ENCODE measurements around the gene CHD9NB.
A peak's percentile ranks its signal among the peaks of the same experiment; 100 is the strongest.

CHD9NB gene

GRCh38 chr16:53071748-53072301 lies 19.1 kb upstream of the CHD9NB start:
- 45 to 53% methylated on average over 6 of the region's 6 CpGs for WGBS, 2 experiments

DNA sequence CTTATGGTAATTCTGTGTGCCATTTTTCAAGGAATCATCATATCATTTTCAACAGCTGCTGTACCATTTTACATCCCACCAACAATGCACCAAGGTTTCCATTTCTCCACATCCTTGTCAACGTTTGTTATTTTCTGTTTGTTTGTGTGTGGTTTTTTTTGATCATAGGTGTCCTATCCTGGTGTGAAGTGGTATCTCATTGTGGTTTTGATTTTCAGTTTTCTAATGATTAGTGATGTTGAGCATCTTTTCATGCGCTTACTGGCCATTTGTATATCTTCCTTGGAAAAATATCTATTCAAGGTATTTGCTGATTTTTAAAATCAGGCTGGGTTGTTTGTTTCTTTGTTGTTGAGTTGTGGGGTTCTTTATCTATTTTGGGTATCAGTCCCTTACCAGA lies 17.1 kb upstream of the CHD9NB start:
- 93 to 96% methylated on average over 2 of the region's 2 CpGs for WGBS, 2 experiments
- H3K27me3 ChIP-seq (ENCODE audit: control insufficient read depth, insufficient read depth, low read length, poor library complexity, severe bottlenecking): no peaks in the 10 kb centered on the region
- H3K9me3 ChIP-seq (ENCODE audit: control insufficient read depth, low read length): peaks cover 3% of the 10 kb centered on the region
- H3K36me3 ChIP-seq (ENCODE audit: control insufficient read depth, insufficient read depth, low read length): no peaks in the 10 kb centered on the region
- no peak overlapping the region for H3K27ac ChIP-seq (ENCODE audit: insufficient read depth, low read depth, low read length, poor library complexity, severe bottlenecking)
- peaks cover 8% of the 10 kb centered on the region for H3K4me1 ChIP-seq (ENCODE audit: control insufficient read depth, insufficient read depth, low read length)
- no peak overlapping the region for H3K4me3 ChIP-seq (ENCODE audit: insufficient read depth, low read depth, low read length)

More at GRCh38 chr16:53071748-53072301, 19.1 kb upstream of the CHD9NB start:
- H3K4me1 ChIP-seq (ENCODE audit: control insufficient read depth, insufficient read depth, low read length): peaks cover 8% of the 10 kb centered on the region
- no peaks in the 10 kb centered on the region for H3K27me3 ChIP-seq (ENCODE audit: control insufficient read depth, insufficient read depth, low read length, poor library complexity, severe bottlenecking)
- H3K36me3 ChIP-seq (ENCODE audit: control insufficient read depth, insufficient read depth, low read length): no peaks in the 10 kb centered on the region
- H3K4me3 ChIP-seq (ENCODE audit: insufficient read depth, low read depth, low read length): no peak overlapping the region
- H3K27ac ChIP-seq (ENCODE audit: insufficient read depth, low read depth, low read length, poor library complexity, severe bottlenecking): peak overlapping the region; percentile 20
- peaks cover 3% of the 10 kb centered on the region for H3K9me3 ChIP-seq (ENCODE audit: control insufficient read depth, low read length)

DNA sequence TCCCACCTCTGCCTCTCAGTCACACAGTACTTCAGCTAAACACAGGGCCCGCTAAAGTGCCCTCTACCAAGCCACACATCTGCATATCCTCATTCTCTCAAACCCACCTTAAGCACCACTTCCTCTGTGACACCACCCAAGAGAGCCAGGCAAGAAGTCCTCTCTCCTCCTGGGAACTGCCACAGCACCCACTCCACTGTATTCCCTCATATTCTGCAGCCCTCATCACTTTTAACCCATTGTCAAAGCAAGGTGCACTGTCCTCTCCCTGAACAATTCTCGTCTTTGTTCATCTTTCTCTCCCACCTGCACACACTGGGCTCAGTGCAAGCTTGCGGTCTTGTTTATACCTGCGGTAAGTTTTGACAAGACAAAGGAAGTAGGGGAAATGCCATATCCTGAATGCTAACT lies 15.7 kb upstream of the CHD9NB start:
- Histone ChIP-seq H3K27ac (ENCODE audit: insufficient read depth, low read depth, low read length, poor library complexity, severe bottlenecking) (no peak overlapping the region), H3K27me3 (ENCODE audit: control insufficient read depth, insufficient read depth, low read length, poor library complexity, severe bottlenecking) (no peaks in the 10 kb centered on the region), H3K4me3 (ENCODE audit: insufficient read depth, low read depth, low read length) (no peak overlapping the region), H3K4me1 (ENCODE audit: control insufficient read depth, insufficient read depth, low read length) (peaks cover 8% of the 10 kb centered on the region), H3K36me3 (ENCODE audit: control insufficient read depth, insufficient read depth, low read length) (no peaks in the 10 kb centered on the region), H3K9me3 (ENCODE audit: control insufficient read depth, low read length) (peaks cover 3% of the 10 kb centered on the region)
- WGBS, 2 experiments: 81 to 95% methylated on average over 4 of the region's 4 CpGs

GRCh38 chr16:53067675-53068074 lies 15.0 kb upstream of the CHD9NB start:
- peaks cover 8% of the 10 kb centered on the region for H3K4me1 ChIP-seq (ENCODE audit: control insufficient read depth, insufficient read depth, low read length)
- no peaks in the 10 kb centered on the region for H3K9me3 ChIP-seq (ENCODE audit: control insufficient read depth, low read length)
- no peak overlapping the region for H3K27ac ChIP-seq (ENCODE audit: insufficient read depth, low read depth, low read length, poor library complexity, severe bottlenecking)
- no peaks in the 10 kb centered on the region for H3K27me3 ChIP-seq (ENCODE audit: control insufficient read depth, insufficient read depth, low read length, poor library complexity, severe bottlenecking)
- 89 to 92% methylated on average over 2 of the region's 2 CpGs for WGBS, 2 experiments
- H3K36me3 ChIP-seq (ENCODE audit: control insufficient read depth, insufficient read depth, low read length): no peaks in the 10 kb centered on the region
- H3K4me3 ChIP-seq (ENCODE audit: insufficient read depth, low read depth, low read length): no peak overlapping the region

DNA sequence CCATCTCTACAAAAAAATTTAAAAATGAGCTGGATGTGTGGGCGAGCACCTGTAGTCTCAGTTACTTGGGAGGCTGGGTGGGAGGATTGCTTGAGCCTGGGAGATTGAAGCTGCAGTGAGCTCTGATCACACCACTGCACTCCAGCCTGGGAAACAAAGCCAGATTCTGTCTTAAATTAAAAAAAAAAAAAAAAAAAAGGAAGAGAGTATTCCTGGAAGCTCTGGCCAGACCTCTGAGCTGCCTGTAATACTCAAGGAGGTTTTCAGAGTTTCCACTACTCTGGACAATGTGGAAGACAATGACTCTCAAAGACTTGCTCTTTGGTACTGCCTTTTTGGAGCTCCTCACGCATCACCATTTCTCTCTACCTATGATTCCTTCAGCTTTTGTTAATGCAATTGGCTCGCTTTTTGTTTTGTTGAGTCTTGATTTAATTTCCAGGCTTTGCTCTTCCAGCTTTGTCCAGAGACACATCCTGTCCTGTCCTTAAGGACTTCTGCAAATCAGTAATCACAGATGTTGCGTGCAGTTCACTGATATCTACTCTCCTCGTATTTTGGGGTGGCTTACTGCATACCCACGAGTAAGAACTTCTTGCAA lies 12.9 kb upstream of the CHD9NB start:
- Histone ChIP-seq H3K9me3 (ENCODE audit: control insufficient read depth, low read length) (no peaks in the 10 kb centered on the region), H3K4me3 (ENCODE audit: insufficient read depth, low read depth, low read length) (no peak overlapping the region), H3K27me3 (ENCODE audit: control insufficient read depth, insufficient read depth, low read length, poor library complexity, severe bottlenecking) (no peaks in the 10 kb centered on the region), H3K27ac (ENCODE audit: insufficient read depth, low read depth, low read length, poor library complexity, severe bottlenecking) (no peak overlapping the region), H3K36me3 (ENCODE audit: control insufficient read depth, insufficient read depth, low read length) (no peaks in the 10 kb centered on the region), H3K4me1 (ENCODE audit: control insufficient read depth, insufficient read depth, low read length) (peaks cover 4% of the 10 kb centered on the region)
- WGBS, 2 experiments: 93 to 97% methylated on average over 6 of the region's 6 CpGs

DNA sequence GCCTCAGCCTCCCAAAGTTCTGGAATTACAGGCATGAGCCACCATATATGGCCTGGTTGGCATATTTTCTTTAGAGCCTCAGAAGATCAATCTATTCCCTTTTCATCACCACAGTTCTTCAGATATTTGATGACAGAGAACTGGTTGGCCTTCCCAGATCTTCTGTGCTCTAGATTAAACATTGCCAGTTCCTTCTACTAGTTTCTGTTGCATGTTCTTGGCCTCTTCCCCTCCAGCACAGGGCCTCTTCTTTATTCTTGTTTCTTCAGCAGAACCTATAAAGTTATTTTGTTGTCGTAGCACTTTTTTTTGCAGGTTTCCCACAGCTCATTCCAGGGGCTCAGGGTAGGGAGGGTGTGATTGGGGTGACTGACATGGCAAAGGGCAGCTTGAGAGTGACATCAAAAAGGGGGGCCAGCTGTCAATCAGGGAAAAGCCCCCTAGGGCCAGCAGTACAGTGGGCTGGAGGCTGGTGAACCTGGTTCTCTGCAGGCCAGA lies 11.4 kb upstream of the CHD9NB start:
- Histone ChIP-seq H3K4me3 (ENCODE audit: insufficient read depth, low read depth, low read length) (no peak overlapping the region), H3K36me3 (ENCODE audit: control insufficient read depth, insufficient read depth, low read length) (no peaks in the 10 kb centered on the region), H3K9me3 (ENCODE audit: control insufficient read depth, low read length) (no peaks in the 10 kb centered on the region), H3K27ac (ENCODE audit: insufficient read depth, low read depth, low read length, poor library complexity, severe bottlenecking) (no peak overlapping the region), H3K27me3 (ENCODE audit: control insufficient read depth, insufficient read depth, low read length, poor library complexity, severe bottlenecking) (no peaks in the 10 kb centered on the region), H3K4me1 (ENCODE audit: control insufficient read depth, insufficient read depth, low read length) (peaks cover 4% of the 10 kb centered on the region)
- 87 to 100% methylated on average over 1 of the region's 1 CpG for WGBS, 2 experiments

GRCh38 chr16:53061701-53062159 lies 9.0 kb upstream of the CHD9NB start:
- Histone ChIP-seq H3K9me3 (ENCODE audit: control insufficient read depth, low read length) (no peaks in the 10 kb centered on the region), H3K4me1 (ENCODE audit: control insufficient read depth, insufficient read depth, low read length) (peaks cover 4% of the 10 kb centered on the region), H3K4me3 (ENCODE audit: insufficient read depth, low read depth, low read length) (no peak overlapping the region), H3K36me3 (ENCODE audit: control insufficient read depth, insufficient read depth, low read length) (no peaks in the 10 kb centered on the region), H3K27me3 (ENCODE audit: control insufficient read depth, insufficient read depth, low read length, poor library complexity, severe bottlenecking) (no peaks in the 10 kb centered on the region), H3K27ac (ENCODE audit: insufficient read depth, low read depth, low read length, poor library complexity, severe bottlenecking) (no peak overlapping the region)
- WGBS, 2 experiments: 55 to 63% methylated on average over 3 of the region's 3 CpGs

DNA sequence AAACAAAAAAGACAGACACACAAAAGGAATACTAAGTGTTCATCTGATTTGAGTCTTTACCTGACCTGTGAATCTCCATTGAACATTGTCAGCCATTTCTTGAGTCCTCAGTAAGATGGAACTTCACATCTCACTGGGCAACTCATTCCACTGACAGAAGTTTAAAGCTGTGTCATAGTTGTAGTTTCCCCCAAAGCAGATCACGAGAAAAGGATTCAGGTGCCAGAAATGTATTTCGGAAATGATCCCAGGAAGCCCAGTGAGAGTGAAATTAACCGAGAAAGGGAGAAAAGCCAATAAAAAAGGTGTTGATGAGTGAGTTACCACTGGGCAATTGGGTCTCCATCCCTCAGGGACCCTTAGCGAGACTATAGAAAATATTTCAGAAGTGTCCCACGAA lies 8.6 kb upstream of the CHD9NB start:
- no peak overlapping the region for H3K27ac ChIP-seq (ENCODE audit: insufficient read depth, low read depth, low read length, poor library complexity, severe bottlenecking)
- H3K4me1 ChIP-seq (ENCODE audit: control insufficient read depth, insufficient read depth, low read length): peaks cover 4% of the 10 kb centered on the region
- H3K27me3 ChIP-seq (ENCODE audit: control insufficient read depth, insufficient read depth, low read length, poor library complexity, severe bottlenecking): no peaks in the 10 kb centered on the region
- H3K36me3 ChIP-seq (ENCODE audit: control insufficient read depth, insufficient read depth, low read length): no peaks in the 10 kb centered on the region
- WGBS, 2 experiments: 94 to 95% methylated on average over 5 of the region's 5 CpGs
- no peak overlapping the region for H3K4me3 ChIP-seq (ENCODE audit: insufficient read depth, low read depth, low read length)
- no peaks in the 10 kb centered on the region for H3K9me3 ChIP-seq (ENCODE audit: control insufficient read depth, low read length)

DNA sequence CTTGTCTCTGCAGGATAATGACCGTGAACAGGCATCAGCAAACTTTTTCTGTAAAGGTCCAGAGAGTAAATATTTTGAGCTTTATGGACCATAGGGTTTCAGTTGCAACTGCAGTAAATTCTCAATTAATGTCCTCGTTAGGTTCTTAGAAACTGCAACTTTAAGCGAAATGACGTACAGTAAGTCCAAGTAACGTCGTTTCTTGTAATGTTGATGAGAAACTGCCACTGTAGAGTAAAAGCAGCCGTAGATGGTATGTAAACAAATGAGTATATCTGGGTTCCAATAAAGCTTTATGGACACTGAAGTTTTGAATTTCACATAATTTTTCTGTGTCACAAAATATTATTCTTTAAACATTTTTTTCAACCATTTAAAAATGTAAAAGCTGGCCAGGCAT lies 7.0 kb upstream of the CHD9NB start:
- H3K27ac ChIP-seq (ENCODE audit: insufficient read depth, low read depth, low read length, poor library complexity, severe bottlenecking): no peak overlapping the region
- peaks cover 4% of the 10 kb centered on the region for H3K4me1 ChIP-seq (ENCODE audit: control insufficient read depth, insufficient read depth, low read length)
- 81 to 82% methylated on average over 7 of the region's 7 CpGs for WGBS, 2 experiments
- no peaks in the 10 kb centered on the region for H3K9me3 ChIP-seq (ENCODE audit: control insufficient read depth, low read length)
- H3K36me3 ChIP-seq (ENCODE audit: control insufficient read depth, insufficient read depth, low read length): no peaks in the 10 kb centered on the region
- no peak overlapping the region for H3K4me3 ChIP-seq (ENCODE audit: insufficient read depth, low read depth, low read length)
- H3K27me3 ChIP-seq (ENCODE audit: control insufficient read depth, insufficient read depth, low read length, poor library complexity, severe bottlenecking): no peaks in the 10 kb centered on the region

DNA sequence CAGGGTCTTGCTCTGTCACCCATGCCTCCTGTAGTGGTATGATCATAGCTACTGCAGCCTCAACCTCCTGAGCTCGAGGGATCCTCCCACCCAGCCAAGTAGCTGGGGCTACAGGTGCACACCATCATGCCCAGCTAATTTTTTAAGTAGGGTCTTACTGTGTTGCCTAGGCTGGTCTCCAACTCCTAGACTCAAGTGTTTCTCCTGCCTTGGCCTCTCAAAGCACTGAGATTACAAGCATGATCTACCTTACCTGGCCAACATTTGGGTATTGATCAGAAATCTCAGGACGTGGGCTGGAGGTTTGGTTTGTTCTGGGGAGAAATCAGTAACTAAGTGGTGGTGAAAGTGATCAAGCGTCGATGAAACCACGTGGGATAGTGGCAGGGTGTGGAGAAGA lies 6.2 kb upstream of the CHD9NB start:
- H3K36me3 ChIP-seq (ENCODE audit: control insufficient read depth, insufficient read depth, low read length): no peaks in the 10 kb centered on the region
- WGBS, 2 experiments: 92 to 93% methylated on average over 5 of the region's 5 CpGs
- no peak overlapping the region for H3K4me3 ChIP-seq (ENCODE audit: insufficient read depth, low read depth, low read length)
- no peak overlapping the region for H3K27ac ChIP-seq (ENCODE audit: insufficient read depth, low read depth, low read length, poor library complexity, severe bottlenecking)
- peaks cover 4% of the 10 kb centered on the region for H3K4me1 ChIP-seq (ENCODE audit: control insufficient read depth, insufficient read depth, low read length)
- H3K27me3 ChIP-seq (ENCODE audit: control insufficient read depth, insufficient read depth, low read length, poor library complexity, severe bottlenecking): no peaks in the 10 kb centered on the region
- no peaks in the 10 kb centered on the region for H3K9me3 ChIP-seq (ENCODE audit: control insufficient read depth, low read length)
